Mucosa of descending colon (tissue), 3 donors: ENCODE measurements around the gene WDR20. TPM values are rescaled to one million over a fixed set of nuclear protein-coding genes. Genes with fewer than 3 reads are reported as not detected.
"Not testable (repeated sequence)": the region's sequence is repeated elsewhere in the genome, so short reads cannot be mapped to it uniquely, and the experiment has no call there.

Source experiments
- ATAC-seq: fragments of 200-7000 bp; cut with Tn5 transposase; one replicate; pipeline ENCODE4 v1.9.1; 2020; ENCODE audit warnings: mild to moderate bottlenecking, moderate library complexity
- DNase-seq, 3 donors: peaks; one replicate each; pipeline ENCODE4 v3.0.0-alpha.2; 2020
- H3K36me3 ChIP-seq: fragments of 200-600 bp; one replicate; pipeline ENCODE4 v1.8.0; 2021; ENCODE audit warnings: low read depth, mild to moderate bottlenecking
- H3K4me1 ChIP-seq: fragments of 200-600 bp; one replicate; pipeline ENCODE4 v1.8.0; 2021; ENCODE audit warnings: low read depth, mild to moderate bottlenecking
- H3K4me3 ChIP-seq: fragments of 200-600 bp; one replicate; pipeline ENCODE4 v1.8.0; 2021; ENCODE audit warnings: mild to moderate bottlenecking
- H3K9me3 ChIP-seq: fragments of 200-600 bp; one replicate; pipeline ENCODE4 v1.8.0; 2021; ENCODE audit warnings: mild to moderate bottlenecking
- intact Hi-C, 2 donors: fragments of 100-400 bp; cut with DNase I in 1 of 2; cut with micrococcal nuclease in 1 of 2; formaldehyde crosslinking; loops; one replicate each; pipeline versions ENCODE4 v1.11.0 to v1.11.1; 2022; cut with DNase I, micrococcal nuclease
- total RNA-seq, 3 donors: library from RNA; stranded (reverse); fragmentation: NEBNext Ultra II Directional in 2 of 3; extraction: Animal tissue kit (Norgen Biotek cat#: 25700) in 2 of 3; gene quantifications; one replicate each; pipeline versions ENCODE4 v1.2.1 to v1.2.4, GENCODE V29; 2021 to 2023
- TF ChIP-seq, protein P1 (sequence below): fragments of 200-600 bp; IDR thresholded peaks from one replicate; pipeline ENCODE4 v1.8.0; 2022; ENCODE audit warnings: antibody characterized with exemption, mild to moderate bottlenecking
- donor health status: DM: no; HTN: no; CAD: no; lungs with moderate emphysema.
- donor health status: DM: no; HTN: no; CAD: no.
- donor health status: DM: no; HTN: yes; CAD: no.

The WDR20 gene
- total RNA-seq, 3 donors from 2014 or later, result 36.2 to 49.4 (median 40.9) TPM

GRCh38 chr14:102124419-102124818 lies 15.3 kb upstream of the WDR20 start:
- ATAC-seq (no peak), DNase-seq (no peak)
- TF ChIP-seq, protein P1, sequence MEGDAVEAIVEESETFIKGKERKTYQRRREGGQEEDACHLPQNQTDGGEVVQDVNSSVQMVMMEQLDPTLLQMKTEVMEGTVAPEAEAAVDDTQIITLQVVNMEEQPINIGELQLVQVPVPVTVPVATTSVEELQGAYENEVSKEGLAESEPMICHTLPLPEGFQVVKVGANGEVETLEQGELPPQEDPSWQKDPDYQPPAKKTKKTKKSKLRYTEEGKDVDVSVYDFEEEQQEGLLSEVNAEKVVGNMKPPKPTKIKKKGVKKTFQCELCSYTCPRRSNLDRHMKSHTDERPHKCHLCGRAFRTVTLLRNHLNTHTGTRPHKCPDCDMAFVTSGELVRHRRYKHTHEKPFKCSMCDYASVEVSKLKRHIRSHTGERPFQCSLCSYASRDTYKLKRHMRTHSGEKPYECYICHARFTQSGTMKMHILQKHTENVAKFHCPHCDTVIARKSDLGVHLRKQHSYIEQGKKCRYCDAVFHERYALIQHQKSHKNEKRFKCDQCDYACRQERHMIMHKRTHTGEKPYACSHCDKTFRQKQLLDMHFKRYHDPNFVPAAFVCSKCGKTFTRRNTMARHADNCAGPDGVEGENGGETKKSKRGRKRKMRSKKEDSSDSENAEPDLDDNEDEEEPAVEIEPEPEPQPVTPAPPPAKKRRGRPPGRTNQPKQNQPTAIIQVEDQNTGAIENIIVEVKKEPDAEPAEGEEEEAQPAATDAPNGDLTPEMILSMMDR, result no peak
- intact Hi-C loops, result no loop called here
- Histone ChIP-seq H3K36me3 (no peaks in the 10 kb centered on the region), H3K9me3 (no peaks in the 10 kb centered on the region), H3K4me3 (no peak overlapping the region), H3K4me1 (peaks cover 8% of the 10 kb centered on the region)

DNA sequence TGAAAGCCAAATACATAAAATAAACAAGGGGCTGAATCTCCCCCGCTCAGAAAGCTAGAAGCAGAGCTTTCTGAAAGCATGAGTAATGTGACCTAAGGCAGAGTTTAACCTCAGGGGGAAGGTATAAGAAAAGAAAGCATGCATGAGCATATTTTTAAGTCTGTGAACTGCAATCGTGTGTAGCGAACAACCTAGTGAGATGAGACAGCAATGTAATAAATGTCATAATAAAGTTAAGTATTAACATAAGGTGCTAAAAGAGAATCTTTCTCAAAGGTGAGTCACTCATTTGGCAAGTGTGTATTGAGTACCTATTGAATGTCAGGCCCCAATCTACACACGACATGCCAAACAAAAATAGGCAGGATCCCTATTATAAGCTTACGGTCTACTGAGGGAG lies 14.2 kb upstream of the WDR20 start:
- no peaks in the 10 kb centered on the region for H3K9me3 ChIP-seq
- no peaks in the 10 kb centered on the region for H3K36me3 ChIP-seq
- DNase-seq, result no peak
- intact Hi-C loops, result no loop called here
- ATAC-seq, result peak; percentile 96
- peaks cover 8% of the 10 kb centered on the region for H3K4me1 ChIP-seq
- TF ChIP-seq, protein P1, result no peak
- H3K4me3 ChIP-seq, result no peak overlapping the region

- no peak for ATAC-seq
- Histone ChIP-seq H3K4me1 (peaks cover 8% of the 10 kb centered on the region), H3K4me3 (no peak overlapping the region), H3K36me3 (no peaks in the 10 kb centered on the region), H3K9me3 (no peaks in the 10 kb centered on the region)
- DNase-seq, result no peak
- TF ChIP-seq, protein P1, result no peak
- intact Hi-C loops, result no loop called here
Measured at GRCh38 chr14:102126807-102127455, 12.8 kb upstream of the WDR20 start.

- no peak for DNase-seq
- no peaks in the 10 kb centered on the region for H3K4me1 ChIP-seq
- TF ChIP-seq, protein P1, result no peak
- H3K9me3 ChIP-seq, result no peaks in the 10 kb centered on the region
- ATAC-seq, result no peak
- no peak overlapping the region for H3K4me3 ChIP-seq
- no peaks in the 10 kb centered on the region for H3K36me3 ChIP-seq
- intact Hi-C loops, result no loop called here
Measured at GRCh38 chr14:102131741-102132140, 8.0 kb upstream of the WDR20 start.

DNA sequence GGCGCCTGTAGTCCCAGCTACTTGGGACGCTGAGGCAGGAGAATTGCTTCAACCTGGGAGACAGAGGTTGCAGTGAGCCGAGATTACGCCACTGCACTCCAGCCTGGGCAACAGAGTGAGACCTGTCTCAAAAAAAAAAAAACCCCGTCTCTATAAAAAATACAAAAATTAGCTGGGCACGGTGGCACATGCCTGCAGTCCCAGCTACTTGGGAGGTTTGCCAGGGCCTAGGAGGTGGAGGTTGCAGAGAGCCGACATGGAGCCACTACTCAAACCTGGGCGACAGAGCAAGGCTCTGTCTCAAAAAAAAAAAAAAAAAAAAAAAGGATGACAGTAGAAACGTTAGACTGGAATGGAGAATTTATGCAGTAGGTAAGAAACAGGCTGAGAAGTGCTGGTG lies 5.7 kb upstream of the WDR20 start:
- H3K9me3 ChIP-seq, H3K4me1 ChIP-seq, DNase-seq, ATAC-seq, H3K36me3 ChIP-seq, H3K4me3 ChIP-seq, intact Hi-C loops: not testable (repeated sequence)

DNA sequence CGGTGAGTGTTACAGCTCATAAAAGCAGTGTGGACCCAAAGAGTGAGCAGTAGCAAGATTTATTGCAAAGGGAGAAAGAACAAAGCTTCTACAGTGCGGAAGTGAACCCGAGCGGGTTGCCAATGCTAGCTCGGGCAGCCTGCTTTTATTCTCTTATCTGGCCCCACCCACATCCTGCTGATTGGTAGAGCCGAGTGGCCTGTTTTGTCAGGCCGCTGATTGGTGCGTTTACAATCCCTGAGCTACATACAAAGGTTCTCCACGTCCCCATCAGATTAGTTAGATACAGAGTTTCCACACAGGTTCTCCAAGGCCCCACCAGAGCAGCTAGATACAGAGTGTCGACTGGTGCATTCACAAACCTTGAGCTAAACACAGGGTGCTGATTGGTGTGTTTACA lies 5.0 kb upstream of the WDR20 start:
- DNase-seq, intact Hi-C loops, H3K9me3 ChIP-seq, H3K4me3 ChIP-seq, H3K4me1 ChIP-seq, H3K36me3 ChIP-seq, ATAC-seq: not testable (repeated sequence)

DNA sequence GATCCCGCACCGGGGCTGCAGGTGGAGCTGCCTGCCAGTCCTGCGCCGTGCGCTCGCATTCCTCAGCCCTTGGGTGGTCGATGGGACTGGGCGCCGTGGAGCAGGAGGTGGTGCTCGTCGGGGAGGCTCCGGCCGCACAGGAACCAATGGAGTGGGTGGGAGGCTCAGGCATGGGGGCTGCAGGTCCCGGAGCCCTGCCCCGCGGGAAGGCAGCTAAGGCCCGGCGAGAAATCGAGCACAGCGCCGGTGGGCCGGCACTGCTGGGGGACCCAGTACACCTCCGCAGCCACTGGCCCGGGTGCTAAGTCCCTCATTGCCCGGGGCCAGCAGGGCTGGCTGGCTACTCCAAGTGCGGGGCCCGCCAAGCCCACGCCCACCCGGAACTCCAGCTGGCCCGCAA lies 4.2 kb upstream of the WDR20 start:
- intact Hi-C loops, result not testable (repeated sequence)

More for the DNA sequence above, 4.2 kb upstream of the WDR20 start:
- H3K9me3 ChIP-seq, H3K4me3 ChIP-seq, H3K36me3 ChIP-seq, H3K4me1 ChIP-seq, ATAC-seq, DNase-seq: not testable (repeated sequence)
